Stimulated activated CD8-positive, alpha-beta memory T cell treated with anti-CD3 and anti-CD28 coated beads, Interleukin-15, amount 100 ng/mL, for 48 hours (primary cell): ENCODE data around the gene DUT.

ENCODE experiments used
- DNase-seq, 2 donors: peaks; one replicate each; pipeline ENCODE4 v3.0.0-alpha.2; 2020; ENCODE audit warnings: low read depth in 2 of 2

DUT gene

DNA sequence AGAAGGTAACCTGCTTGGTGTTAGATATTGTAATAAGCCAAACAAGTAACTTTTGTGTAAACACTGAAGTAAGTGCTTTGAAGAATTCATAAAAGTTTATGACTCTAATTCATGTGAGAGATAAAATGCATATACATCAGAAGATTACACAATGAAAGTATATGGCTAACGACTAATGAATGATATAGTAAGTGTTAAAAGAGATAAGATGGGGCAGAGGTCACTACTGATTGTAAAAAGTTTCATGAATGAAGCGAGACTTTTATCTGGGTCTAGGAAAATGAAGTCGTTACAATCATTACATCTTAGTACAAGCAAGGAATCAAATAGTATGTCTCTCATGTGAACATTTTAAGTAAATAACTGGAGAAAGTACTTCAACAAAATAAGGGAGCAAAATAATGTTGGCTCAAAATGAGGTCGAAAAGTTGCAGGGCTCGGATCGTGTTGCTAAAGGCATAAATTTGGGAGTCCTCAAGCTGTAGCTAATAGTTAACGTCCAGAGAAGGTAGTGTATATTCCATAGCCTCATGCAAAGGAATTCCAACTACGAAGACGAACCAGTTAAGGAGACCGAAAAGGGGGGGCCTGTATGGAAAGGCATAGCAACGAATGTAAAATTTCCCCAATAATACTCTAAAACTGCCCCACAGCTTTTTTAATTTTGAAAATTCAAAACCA, 984 bp upstream of the DUT start:
- no peak for DNase-seq

DNA sequence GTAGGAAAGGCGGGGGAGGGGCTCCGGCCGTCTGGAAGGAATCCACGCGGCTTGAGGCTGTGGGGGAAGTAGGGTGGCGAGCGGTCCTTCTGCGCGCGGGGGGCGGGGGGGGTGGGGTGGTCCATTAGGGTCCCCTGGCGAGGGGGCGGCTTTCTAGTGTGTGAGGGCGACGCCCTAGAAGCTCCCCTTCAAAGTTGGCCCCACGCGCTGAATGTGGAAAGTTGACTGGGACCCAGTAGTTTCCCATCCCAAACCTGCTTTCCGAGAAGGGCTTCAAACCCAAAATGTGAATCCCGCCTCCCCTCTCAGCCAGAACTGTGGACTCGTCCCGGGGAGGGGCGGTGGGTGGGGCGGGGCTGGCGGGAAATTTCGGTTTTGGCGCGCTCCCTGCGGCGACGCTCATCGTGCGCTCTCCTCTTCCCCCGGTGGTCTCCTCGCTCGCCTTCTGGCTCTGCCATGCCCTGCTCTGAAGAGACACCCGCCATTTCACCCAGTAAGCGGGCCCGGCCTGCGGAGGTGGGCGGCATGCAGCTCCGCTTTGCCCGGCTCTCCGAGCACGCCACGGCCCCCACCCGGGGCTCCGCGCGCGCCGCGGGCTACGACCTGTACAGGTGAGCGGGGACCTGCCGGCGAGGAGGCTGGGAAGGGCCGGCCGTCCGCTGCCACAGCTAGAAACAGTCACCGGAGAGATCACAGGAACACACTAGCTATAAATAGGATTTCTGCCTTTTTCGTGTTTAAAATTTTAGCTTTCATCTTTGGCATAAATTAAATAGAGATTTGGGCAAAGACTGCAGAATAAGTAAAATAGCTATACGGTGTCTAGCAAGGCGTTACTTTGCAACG, 790 bp downstream of the DUT start:
- peak; percentile 45 to 59 for DNase-seq

- no peak for DNase-seq
Measured at GRCh38 chr15:48332642-48333034, 1.4 kb downstream of the DUT start.

DNA sequence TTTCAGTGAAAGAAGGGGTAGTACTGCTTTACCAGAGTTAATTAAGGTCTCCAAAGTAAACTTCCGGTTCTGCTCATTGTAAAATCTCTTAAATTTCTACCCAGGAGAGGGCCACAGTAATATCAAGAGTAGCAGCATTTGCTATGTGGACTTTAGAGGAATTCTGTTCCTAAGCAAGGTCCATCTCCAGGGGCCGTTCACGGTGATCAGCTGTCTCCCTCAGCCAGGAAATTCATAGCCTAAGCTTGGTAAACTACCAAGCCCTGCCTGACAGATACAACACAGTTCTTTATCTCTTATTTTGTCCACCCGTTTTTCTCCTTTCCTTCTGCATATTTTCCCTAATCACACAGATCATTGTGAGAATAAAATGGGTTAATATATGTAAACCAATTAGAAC, 2.3 kb downstream of the DUT start:
- DNase-seq, result no peak

DNA sequence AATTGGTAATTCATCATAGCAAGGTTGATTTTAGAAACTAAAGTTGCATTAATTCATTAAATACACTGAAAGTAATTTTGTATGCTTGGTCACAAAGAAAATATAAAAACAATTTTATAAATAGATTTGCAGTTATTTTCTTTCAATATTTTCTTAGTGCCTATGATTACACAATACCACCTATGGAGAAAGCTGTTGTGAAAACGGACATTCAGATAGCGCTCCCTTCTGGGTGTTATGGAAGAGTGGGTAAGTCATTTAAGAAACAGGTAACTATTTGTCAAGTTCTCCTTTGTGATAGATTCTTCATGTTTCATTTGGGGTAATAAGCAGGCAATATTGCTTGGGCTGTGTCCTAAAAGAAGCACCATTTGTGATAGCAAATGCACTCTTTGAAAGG, 3.0 kb downstream of the DUT start:
- no peak for DNase-seq

- DNase-seq, result no peak
Measured at GRCh38 chr15:48336940-48337339, 5.7 kb downstream of the DUT start.

DNA sequence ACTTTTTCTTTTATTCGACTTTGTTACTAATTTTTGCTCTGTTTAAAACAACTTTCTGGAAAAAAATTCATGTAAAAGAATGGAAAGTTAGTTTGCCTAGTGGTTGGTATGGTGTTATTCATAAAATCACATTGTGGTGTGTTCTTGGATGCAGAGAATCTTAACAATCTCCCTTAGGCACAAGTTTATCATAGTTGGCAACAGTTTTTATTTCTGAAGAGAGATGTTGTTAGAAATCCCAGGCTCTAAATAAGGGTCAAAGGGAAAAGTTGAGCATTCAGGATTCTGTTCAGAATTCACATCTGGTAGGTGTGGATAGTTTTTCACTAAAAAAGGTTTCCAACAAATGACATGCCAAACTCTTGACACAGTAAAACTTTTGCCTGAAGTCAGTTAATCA, 6.4 kb downstream of the DUT start:
- DNase-seq, result no peak

GRCh38 chr15:48340111-48340510, 8.9 kb downstream of the DUT start:
- DNase-seq, result no peak

- DNase-seq, result no peak
Measured at GRCh38 chr15:48343865-48344264, 12.6 kb downstream of the DUT start.

DNA sequence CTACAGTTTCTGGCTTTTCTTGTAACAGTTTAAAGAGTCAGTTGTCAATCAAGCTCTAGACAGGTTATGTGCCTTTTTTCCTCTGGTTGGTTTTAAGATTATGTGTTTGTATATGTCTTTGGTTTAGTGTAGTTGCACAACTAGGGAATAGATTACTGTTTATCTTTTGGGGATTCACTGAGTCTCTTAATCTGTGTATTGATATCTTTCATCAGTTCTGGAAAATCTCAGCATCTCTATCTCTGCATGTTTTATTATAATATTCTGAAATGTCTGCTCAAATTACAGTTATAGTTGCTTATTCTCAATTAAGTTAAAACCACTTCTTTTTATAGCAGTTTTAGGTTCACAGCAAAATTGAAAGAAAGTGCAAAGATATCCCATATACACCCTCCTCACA, 14.3 kb downstream of the DUT start:
- no peak for DNase-seq

- no peak for DNase-seq
Measured at GRCh38 chr15:48352474-48353072, 21.3 kb downstream of the DUT start.

DNA sequence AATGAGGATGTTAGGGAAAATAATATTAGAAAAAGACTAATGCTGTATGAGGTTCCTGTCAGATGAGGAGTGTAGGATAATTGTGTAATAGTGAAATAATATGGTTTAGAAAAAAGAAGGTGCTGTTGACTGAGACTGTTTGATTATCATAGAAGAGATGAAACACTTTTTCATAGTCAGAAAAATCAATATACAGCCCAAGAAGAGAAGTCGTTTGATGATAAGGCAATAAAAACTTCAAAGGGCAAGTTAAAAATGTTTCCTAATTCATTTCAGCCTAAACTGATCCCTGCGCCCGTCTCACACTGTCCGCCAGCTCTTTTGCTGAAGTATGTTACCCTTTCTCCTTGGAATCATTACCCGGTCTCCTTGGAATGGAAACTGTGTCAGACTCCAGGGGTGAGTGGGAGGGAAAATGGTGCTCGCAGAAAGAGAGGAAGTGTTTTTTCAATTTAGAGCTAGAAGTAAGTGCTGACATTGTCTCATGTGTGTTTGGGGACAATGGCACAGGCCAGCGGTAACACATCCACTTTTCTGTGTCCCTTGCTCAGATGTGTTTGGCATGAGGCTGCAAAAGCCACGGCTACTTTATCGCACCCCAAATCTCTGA, 23.6 kb downstream of the DUT start:
- DNase-seq, result no peak

DNA sequence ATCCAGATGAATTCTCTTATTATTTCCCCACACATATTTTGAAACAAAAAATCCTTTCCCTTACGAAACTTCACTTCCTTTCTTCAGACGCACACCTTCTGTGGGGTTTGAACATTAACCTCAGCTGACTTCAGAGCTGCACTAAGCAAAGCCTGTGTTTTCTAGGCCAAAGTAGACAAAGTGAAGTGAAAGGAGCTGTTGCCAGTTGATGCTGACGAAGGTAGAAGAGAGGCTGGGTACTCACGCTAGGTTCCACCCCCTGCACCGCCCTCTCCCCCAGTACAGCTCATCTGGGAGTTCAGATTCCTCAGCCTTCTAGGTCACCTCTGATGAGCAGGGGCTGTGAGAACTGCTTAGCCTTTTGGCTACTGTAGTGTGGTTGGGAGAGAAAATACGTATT, 24.1 kb downstream of the DUT start:
- no peak for DNase-seq

DNA sequence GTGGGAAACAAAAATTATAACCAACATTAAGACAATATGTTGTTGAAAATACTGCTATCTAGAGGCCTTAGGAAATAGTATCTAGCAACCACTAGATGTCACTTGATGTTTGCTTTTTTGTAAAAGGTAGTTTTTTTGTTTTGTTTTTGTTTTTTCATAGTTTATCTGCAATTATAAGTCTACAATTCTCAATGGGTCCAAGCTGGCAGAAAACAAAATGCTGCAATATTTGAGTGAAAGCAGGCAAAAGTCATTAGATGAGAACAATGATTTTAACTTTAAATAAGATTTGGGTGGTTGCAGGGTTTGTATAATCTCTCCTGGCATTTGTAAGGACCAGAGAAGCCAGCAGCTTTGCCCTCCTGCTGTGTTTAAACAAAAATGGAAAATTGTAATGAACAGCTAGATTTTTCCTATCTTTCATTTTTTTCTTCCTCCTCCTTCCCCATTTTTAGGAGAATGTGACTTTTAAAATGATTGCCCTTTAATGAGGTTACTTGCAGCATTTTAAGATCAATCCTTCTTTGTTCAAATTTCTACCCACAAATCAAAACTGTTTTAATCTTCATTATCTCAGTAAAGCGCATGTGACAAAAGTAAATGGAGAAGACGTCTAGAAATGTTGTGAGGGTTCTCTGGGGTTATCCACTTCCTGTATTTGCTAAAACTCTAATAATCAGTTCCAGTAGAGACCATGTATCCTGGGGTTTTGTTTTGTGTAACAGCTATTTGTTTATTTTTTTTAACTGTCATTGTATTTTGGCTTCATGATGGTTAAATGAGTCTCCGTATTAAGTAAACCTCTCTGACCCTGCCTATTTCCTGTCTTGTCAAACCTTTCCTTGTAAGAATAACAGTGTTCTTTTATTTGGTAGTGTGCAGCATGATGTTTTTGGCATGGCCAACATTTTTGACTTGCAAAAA, 27.3 kb downstream of the DUT start:
- no peak for DNase-seq

GRCh38 chr15:48360841-48361240, 29.6 kb downstream of the DUT start:
- no peak for DNase-seq

DNA sequence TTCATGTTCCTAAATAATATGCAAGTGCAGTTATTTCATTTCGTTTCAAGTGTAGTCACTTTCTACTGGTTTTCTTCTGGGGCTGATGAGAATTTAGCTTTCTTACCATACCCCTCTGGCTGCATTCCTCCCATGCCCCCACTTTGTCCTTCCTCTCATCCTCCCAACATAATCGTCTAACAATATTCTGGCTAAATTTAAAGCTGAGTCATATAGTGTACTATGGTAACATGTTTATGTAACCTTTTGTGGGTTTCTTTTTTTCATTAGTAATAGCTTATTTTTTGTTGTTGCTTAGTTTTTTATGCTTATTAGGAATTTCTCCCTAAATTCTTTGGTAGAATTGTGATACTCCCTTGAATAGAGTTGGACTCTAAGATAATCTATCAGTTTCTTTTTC, 30.5 kb downstream of the DUT start:
- DNase-seq, result no peak

- no peak for DNase-seq
Measured at GRCh38 chr15:48363474-48363873, 32.2 kb downstream of the DUT start.

- DNase-seq, result no peak
Measured at GRCh38 chr15:48365575-48365974, 34.3 kb downstream of the DUT start.

DNA sequence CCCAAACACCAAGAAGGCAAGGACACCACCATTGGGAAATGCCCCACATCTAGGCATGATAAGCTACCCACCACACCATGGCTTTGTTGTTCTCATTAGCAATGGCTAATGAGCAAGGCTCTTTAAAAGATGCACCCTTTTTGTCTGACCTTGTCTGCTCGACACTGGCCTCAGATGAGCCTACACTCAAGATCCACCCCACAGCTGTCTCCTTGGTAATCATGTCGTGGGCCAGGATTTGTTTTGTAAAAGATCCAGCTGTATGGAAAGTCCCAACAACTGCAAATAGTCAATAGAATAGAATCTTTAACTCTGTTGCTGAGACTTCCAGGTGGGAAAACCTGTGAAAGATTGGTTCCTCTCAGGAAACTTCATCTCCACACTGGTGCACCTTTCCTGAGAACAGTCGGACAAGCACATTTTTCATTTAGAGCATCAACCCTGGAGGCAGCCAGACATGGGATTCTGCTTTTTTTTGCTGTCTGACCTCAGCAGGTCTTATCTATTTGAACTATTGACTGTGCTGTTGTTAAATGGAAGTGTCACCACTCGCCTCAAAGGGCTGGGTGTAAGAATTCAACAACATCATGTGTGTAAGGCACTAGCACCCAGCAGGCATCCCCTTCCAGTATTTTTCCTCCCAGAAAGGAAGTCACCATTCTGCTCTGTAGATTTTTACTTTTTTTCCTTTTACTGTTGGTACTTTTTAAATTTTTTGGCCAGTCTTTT, 35.5 kb downstream of the DUT start:
- no peak for DNase-seq

- DNase-seq, result no peak
Measured at GRCh38 chr15:48367483-48367882, 36.3 kb downstream of the DUT start.

- no peak for DNase-seq
Measured at GRCh38 chr15:48370460-48370859, 39.2 kb downstream of the DUT start.
